ENCODE measurements around the gene PPFIA4.

Gene PPFIA4

DNA sequence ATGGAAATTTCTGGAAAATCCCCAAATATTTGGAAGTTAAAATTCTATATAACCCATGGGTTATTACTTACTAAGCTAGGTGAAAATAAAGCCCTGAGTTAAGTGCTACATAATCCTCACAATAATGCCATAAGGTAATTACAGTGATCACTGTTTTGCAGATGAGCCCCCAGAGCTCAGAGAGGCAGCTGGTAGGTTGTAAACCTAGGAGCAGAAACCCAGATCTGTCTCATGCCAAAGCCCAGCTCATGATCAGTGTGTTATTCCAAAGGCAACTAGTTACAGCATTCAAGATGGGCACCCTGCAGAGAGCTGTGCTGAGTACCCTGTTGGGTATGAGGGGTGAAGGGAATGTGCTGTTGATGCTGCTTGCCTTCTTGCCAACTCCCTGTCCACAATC lies 70.3 kb downstream of the PPFIA4 start:
- no peak for DNase-seq (ENCODE audit: low spot score)
- H3K36me3 ChIP-seq (replicated peaks in 1 of 2; ENCODE audit: control insufficient read depth in 2 of 2, insufficient read depth in 2 of 2, low read length in 2 of 2) = no peaks in the 10 kb centered on the region
- H4K8ac ChIP-seq (ENCODE audit: low read depth, low read length) = no peak overlapping the region
- no peak overlapping the region for H2AFZ ChIP-seq (ENCODE audit: low read length)
- H3K9ac ChIP-seq (ENCODE audit: low read depth, low read length, poor library complexity) = no peak overlapping the region
- no peak overlapping the region for H4K91ac ChIP-seq (ENCODE audit: low read depth, low read length, poor library complexity)
- no peak overlapping the region for H3K23ac ChIP-seq (ENCODE audit: low read depth, low read length, poor library complexity)
- H3K4me3 ChIP-seq (ENCODE audit: low read length in 2 of 2) = peak overlapping the region in 1 of 2 donors; percentile 12
- peaks cover 4 to 12% of the 10 kb centered on the region in 2 donors for H3K9me3 ChIP-seq (replicated peaks in 1 of 2; ENCODE audit: control insufficient read depth in 2 of 2, insufficient read depth in 1 of 2, low read depth in 1 of 2, low read length in 2 of 2)
- no peaks in the 10 kb centered on the region for H3K4me1 ChIP-seq (ENCODE audit: control insufficient read depth in 2 of 2, insufficient read depth in 1 of 2, low read depth in 1 of 2, low read length in 2 of 2)
- no peaks in the 10 kb centered on the region for H3K27me3 ChIP-seq (ENCODE audit: control insufficient read depth in 3 of 3, insufficient read depth in 3 of 3, low read depth in 1 of 3, low read length in 3 of 3)
- H3K18ac ChIP-seq (ENCODE audit: low read length) = no peak overlapping the region
- no peak overlapping the region for H3K4ac ChIP-seq (ENCODE audit: low read length)
- H2BK12ac ChIP-seq (ENCODE audit: low read length) = no peak overlapping the region
- H2BK120ac ChIP-seq (ENCODE audit: low read depth, low read length) = no peak overlapping the region
- no peak overlapping the region for H2AK5ac ChIP-seq (ENCODE audit: low read depth, low read length)
- no peak overlapping the region for H3K4me2 ChIP-seq (ENCODE audit: insufficient read depth, low read length, poor library complexity, severe bottlenecking)
- H2BK5ac ChIP-seq (ENCODE audit: low read length) = no peak overlapping the region
- H2BK15ac ChIP-seq (ENCODE audit: low read length) = no peak overlapping the region
- no peak overlapping the region for H3K14ac ChIP-seq (ENCODE audit: low read length)
- no peaks in the 10 kb centered on the region for H3K79me1 ChIP-seq (ENCODE audit: low read depth, low read length)
- H3K27ac ChIP-seq (replicated peaks; ENCODE audit: low read length) = no peak overlapping the region

DNA sequence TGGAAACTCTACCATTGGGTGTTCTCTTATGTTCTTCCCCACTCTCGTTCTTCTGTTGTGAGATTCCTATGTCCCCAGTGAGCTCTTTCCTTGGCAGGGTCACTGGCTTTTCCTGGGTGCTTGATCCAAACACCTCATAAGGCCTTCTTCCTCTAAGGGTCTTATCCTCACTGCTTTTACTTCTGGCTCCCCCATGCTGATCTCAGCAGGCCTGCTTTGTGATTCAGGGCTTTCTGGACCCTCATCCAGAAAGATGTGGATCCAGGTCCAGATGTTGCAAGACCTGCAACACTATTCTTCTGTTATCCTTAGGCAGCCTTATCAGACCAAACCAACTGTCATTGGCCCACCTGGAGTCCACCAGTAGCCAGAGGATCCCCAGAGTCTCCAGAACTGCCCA lies 70.7 kb downstream of the PPFIA4 start:
- H2BK120ac ChIP-seq (ENCODE audit: low read depth, low read length) = no peak overlapping the region
- H2BK5ac ChIP-seq (ENCODE audit: low read length) = no peak overlapping the region
- H3K27me3 ChIP-seq (ENCODE audit: control insufficient read depth in 3 of 3, insufficient read depth in 3 of 3, low read depth in 1 of 3, low read length in 3 of 3) = no peaks in the 10 kb centered on the region
- H3K9me3 ChIP-seq (replicated peaks in 1 of 2; ENCODE audit: control insufficient read depth in 2 of 2, insufficient read depth in 1 of 2, low read depth in 1 of 2, low read length in 2 of 2) = peaks cover 4 to 12% of the 10 kb centered on the region in 2 donors
- H3K4ac ChIP-seq (ENCODE audit: low read length) = no peak overlapping the region
- no peak overlapping the region for H2AFZ ChIP-seq (ENCODE audit: low read length)
- no peak overlapping the region for H3K27ac ChIP-seq (replicated peaks; ENCODE audit: low read length)
- no peak overlapping the region for H3K14ac ChIP-seq (ENCODE audit: low read length)
- H3K23ac ChIP-seq (ENCODE audit: low read depth, low read length, poor library complexity) = no peak overlapping the region
- no peak overlapping the region for H4K91ac ChIP-seq (ENCODE audit: low read depth, low read length, poor library complexity)
- no peaks in the 10 kb centered on the region for H3K79me1 ChIP-seq (ENCODE audit: low read depth, low read length)
- H4K8ac ChIP-seq (ENCODE audit: low read depth, low read length) = no peak overlapping the region
- H2BK12ac ChIP-seq (ENCODE audit: low read length) = no peak overlapping the region
- no CpG with 5 or more reads among the region's 1 CpG for WGBS, 2 donors (ENCODE audit: extremely low coverage in 2 of 2, insufficient read length in 2 of 2, insufficient replicate concordance in 1 of 2)
- no peak overlapping the region for H3K9ac ChIP-seq (ENCODE audit: low read depth, low read length, poor library complexity)
- H3K18ac ChIP-seq (ENCODE audit: low read length) = no peak overlapping the region
- no peak overlapping the region for H3K4me3 ChIP-seq (ENCODE audit: low read length in 2 of 2)
- no peak overlapping the region for H3K4me2 ChIP-seq (ENCODE audit: insufficient read depth, low read length, poor library complexity, severe bottlenecking)
- no peaks in the 10 kb centered on the region for H3K4me1 ChIP-seq (ENCODE audit: control insufficient read depth in 2 of 2, insufficient read depth in 1 of 2, low read depth in 1 of 2, low read length in 2 of 2)
- DNase-seq (ENCODE audit: low spot score) = no peak
- H2AK5ac ChIP-seq (ENCODE audit: low read depth, low read length) = no peak overlapping the region
- H2BK15ac ChIP-seq (ENCODE audit: low read length) = no peak overlapping the region
- no peaks in the 10 kb centered on the region for H3K36me3 ChIP-seq (replicated peaks in 1 of 2; ENCODE audit: control insufficient read depth in 2 of 2, insufficient read depth in 2 of 2, low read length in 2 of 2)

DNA sequence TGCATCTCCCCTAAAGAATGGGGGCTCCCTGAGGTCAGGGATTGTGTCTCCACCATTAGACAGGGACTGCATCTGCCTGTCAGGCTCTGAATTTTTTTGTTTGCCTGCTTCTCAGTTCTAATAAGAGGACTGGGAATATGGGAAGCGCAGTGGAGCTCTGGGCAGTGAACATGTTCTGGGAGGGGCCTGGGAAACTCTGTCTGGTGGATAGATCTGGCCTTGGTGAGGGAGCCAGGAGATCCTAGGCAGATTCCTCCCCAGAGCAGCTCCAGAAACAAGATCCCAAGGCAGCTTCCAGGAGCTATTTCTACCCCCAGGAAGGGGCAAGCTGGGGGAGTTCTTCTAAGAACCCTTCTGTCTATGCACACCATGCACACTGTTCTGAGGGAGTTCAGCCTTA lies 72.2 kb downstream of the PPFIA4 start:
- H3K4me2 ChIP-seq (ENCODE audit: insufficient read depth, low read length, poor library complexity, severe bottlenecking) = no peak overlapping the region
- H3K14ac ChIP-seq (ENCODE audit: low read length) = no peak overlapping the region
- H3K36me3 ChIP-seq (replicated peaks in 1 of 2; ENCODE audit: control insufficient read depth in 2 of 2, insufficient read depth in 2 of 2, low read length in 2 of 2) = no peaks in the 10 kb centered on the region
- no peak overlapping the region for H2BK15ac ChIP-seq (ENCODE audit: low read length)
- no peak overlapping the region for H2AK5ac ChIP-seq (ENCODE audit: low read depth, low read length)
- H3K4me1 ChIP-seq (ENCODE audit: control insufficient read depth in 2 of 2, insufficient read depth in 1 of 2, low read depth in 1 of 2, low read length in 2 of 2) = no peaks in the 10 kb centered on the region
- no peak overlapping the region for H4K8ac ChIP-seq (ENCODE audit: low read depth, low read length)
- no CpG with 5 or more reads among the region's 1 CpG for WGBS, 2 donors (ENCODE audit: extremely low coverage in 2 of 2, insufficient read length in 2 of 2, insufficient replicate concordance in 1 of 2)
- no peak overlapping the region for H3K27ac ChIP-seq (replicated peaks; ENCODE audit: low read length)
- H2BK5ac ChIP-seq (ENCODE audit: low read length) = no peak overlapping the region
- H4K91ac ChIP-seq (ENCODE audit: low read depth, low read length, poor library complexity) = no peak overlapping the region
- H2BK12ac ChIP-seq (ENCODE audit: low read length) = no peak overlapping the region
- H3K79me1 ChIP-seq (ENCODE audit: low read depth, low read length) = no peaks in the 10 kb centered on the region
- H3K9ac ChIP-seq (ENCODE audit: low read depth, low read length, poor library complexity) = no peak overlapping the region
- peaks cover 4 to 12% of the 10 kb centered on the region in 2 donors for H3K9me3 ChIP-seq (replicated peaks in 1 of 2; ENCODE audit: control insufficient read depth in 2 of 2, insufficient read depth in 1 of 2, low read depth in 1 of 2, low read length in 2 of 2)
- no peak overlapping the region for H3K4ac ChIP-seq (ENCODE audit: low read length)
- H3K27me3 ChIP-seq (ENCODE audit: control insufficient read depth in 3 of 3, insufficient read depth in 3 of 3, low read depth in 1 of 3, low read length in 3 of 3) = no peaks in the 10 kb centered on the region
- H3K23ac ChIP-seq (ENCODE audit: low read depth, low read length, poor library complexity) = no peak overlapping the region
- no peak overlapping the region for H2AFZ ChIP-seq (ENCODE audit: low read length)
- H3K18ac ChIP-seq (ENCODE audit: low read length) = no peak overlapping the region
- H3K4me3 ChIP-seq (ENCODE audit: low read length in 2 of 2) = no peak overlapping the region
- H2BK120ac ChIP-seq (ENCODE audit: low read depth, low read length) = no peak overlapping the region
- no peak for DNase-seq (ENCODE audit: low spot score)

DNA sequence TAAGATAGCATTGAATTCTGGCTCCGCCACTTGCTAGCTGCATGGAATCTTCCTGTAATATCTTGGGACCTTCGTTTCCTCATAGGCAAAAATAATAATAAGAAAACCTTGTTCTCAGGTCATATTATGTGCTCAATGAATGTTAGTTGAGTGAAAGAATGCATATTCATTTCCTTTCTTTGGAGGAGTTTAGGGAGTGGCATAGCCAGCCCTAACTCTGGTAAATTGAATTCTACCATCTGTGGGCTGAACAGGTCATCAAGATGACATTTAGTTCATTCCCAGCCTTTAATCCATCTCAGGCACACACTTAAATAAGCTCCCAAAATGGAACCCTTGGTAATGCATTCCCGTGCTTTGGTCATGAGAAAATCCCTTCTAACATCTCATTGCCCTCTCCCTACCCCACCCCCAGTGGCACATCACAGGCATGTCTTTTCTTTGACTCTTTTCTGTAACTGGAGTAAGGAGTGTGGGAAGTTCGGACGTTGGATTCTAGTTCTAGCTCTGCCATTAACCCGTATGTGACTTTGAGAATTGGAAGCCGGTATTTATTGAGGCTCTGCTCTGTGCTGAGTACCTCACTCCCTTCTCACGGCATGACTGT lies 72.7 kb downstream of the PPFIA4 start:
- WGBS, 2 donors (ENCODE audit: extremely low coverage in 2 of 2, insufficient read length in 2 of 2, insufficient replicate concordance in 1 of 2) = no CpG with 5 or more reads among the region's 8 CpGs
- no peak for DNase-seq (ENCODE audit: low spot score)
- Histone ChIP-seq H3K27me3 (ENCODE audit: control insufficient read depth in 3 of 3, insufficient read depth in 3 of 3, low read depth in 1 of 3, low read length in 3 of 3) (no peaks in the 10 kb centered on the region), H3K27ac (replicated peaks; ENCODE audit: low read length) (no peak overlapping the region), H4K8ac (ENCODE audit: low read depth, low read length) (no peak overlapping the region), H2AFZ (ENCODE audit: low read length) (no peak overlapping the region), H3K14ac (ENCODE audit: low read length) (no peak overlapping the region), H2BK5ac (ENCODE audit: low read length) (no peak overlapping the region), H2AK5ac (ENCODE audit: low read depth, low read length) (no peak overlapping the region), H3K4ac (ENCODE audit: low read length) (no peak overlapping the region), H4K91ac (ENCODE audit: low read depth, low read length, poor library complexity) (no peak overlapping the region), H3K4me2 (ENCODE audit: insufficient read depth, low read length, poor library complexity, severe bottlenecking) (no peak overlapping the region), H3K23ac (ENCODE audit: low read depth, low read length, poor library complexity) (no peak overlapping the region), H3K18ac (ENCODE audit: low read length) (no peak overlapping the region), H3K4me1 (ENCODE audit: control insufficient read depth in 2 of 2, insufficient read depth in 1 of 2, low read depth in 1 of 2, low read length in 2 of 2) (no peaks in the 10 kb centered on the region), H3K36me3 (replicated peaks in 1 of 2; ENCODE audit: control insufficient read depth in 2 of 2, insufficient read depth in 2 of 2, low read length in 2 of 2) (no peaks in the 10 kb centered on the region), H3K9ac (ENCODE audit: low read depth, low read length, poor library complexity) (no peak overlapping the region), H3K9me3 (replicated peaks in 1 of 2; ENCODE audit: control insufficient read depth in 2 of 2, insufficient read depth in 1 of 2, low read depth in 1 of 2, low read length in 2 of 2) (peaks cover 4 to 12% of the 10 kb centered on the region in 2 donors), H2BK120ac (ENCODE audit: low read depth, low read length) (no peak overlapping the region), H2BK15ac (ENCODE audit: low read length) (no peak overlapping the region), H2BK12ac (ENCODE audit: low read length) (no peak overlapping the region), H3K79me1 (ENCODE audit: low read depth, low read length) (no peaks in the 10 kb centered on the region), H3K4me3 (ENCODE audit: low read length in 2 of 2) (no peak overlapping the region)

Measured in neuronal stem cell (in vitro differentiated cells).